Urothelium cell line (cell line): ENCODE results near the gene MSL1.
"Not testable (repeated sequence)": the region's sequence is repeated elsewhere in the genome, so short reads cannot be mapped to it uniquely, and the experiment has no call there.

Experiments
- DNase-seq: peaks from one replicate; pipeline ENCODE4 v3.0.0; 2011; ENCODE audit warnings: low spot score, mixed read lengths
- FAIRE-seq: peaks from 2 replicates; lab custom pipeline; 2011; peaks lifted over from hg19 to GRCh38; lab: Jason Lieb, UNC

The MSL1 gene

GRCh38 chr17:40124279-40125141 lies 2.7 kb downstream of the MSL1 start:
- no peak for FAIRE-seq

GRCh38 chr17:40129498-40129897 lies 7.7 kb downstream of the MSL1 start:
- FAIRE-seq (no peak), DNase-seq (no peak)

More at GRCh38 chr17:40124279-40125141, 2.7 kb downstream of the MSL1 start:
- no peak for DNase-seq

GRCh38 chr17:40130352-40131042 lies 8.7 kb downstream of the MSL1 start:
- FAIRE-seq (no peak), DNase-seq (no peak)

- DNase-seq = no peak
These were observed 12.4 kb downstream of the MSL1 start for GRCh38 chr17:40134184-40134583.

DNA sequence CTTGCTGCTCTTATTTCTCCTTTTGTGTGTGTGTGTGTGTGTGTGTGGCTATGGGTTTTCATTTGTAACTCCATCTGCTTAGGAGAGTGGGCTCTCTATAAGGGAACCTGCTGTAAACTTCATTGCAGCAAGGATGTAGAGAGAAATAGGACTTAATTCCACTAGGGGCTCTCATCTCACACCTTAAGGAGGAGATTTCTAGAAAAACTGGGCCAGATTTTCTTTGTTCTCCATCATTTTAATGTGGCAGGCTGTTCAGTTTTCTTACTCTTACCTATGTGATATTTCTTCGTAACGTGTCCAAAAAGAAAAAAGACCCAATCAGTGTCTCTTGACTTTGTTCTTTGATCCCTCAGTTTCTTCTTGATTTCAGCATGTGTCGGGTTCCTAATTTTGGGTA lies 14.0 kb downstream of the MSL1 start:
- no peak for FAIRE-seq
- no peak for DNase-seq

More at GRCh38 chr17:40134184-40134583, 12.4 kb downstream of the MSL1 start:
- FAIRE-seq = no peak

DNA sequence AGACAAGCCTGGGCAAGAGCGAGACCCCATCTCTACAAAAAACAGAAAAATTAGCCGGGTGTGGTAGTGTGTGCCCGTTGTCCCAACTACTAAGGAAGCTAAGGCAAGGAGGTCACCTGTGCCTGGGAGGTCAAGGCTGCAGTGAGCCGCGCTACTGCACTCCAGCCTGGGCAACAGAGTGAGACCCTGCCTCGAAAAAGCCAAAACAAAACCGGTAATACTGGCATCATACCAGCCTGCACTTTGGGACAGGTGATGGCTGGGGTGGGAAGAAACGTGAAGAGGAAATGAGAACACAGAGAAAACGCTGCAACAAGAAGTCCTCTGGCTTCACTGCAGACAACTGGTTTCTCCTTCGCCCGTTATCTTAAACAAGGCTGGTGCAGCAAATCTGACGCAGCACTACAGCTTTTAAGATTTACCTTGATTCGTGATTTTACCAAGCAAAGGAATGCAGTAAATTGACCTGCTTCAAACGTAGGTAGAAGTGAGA lies 17.8 kb downstream of the MSL1 start:
- DNase-seq (no peak), FAIRE-seq (no peak)

- not testable (repeated sequence) for FAIRE-seq, DNase-seq
These were observed 21.4 kb downstream of the MSL1 start for GRCh38 chr17:40143166-40143565.

- FAIRE-seq = no peak
- no peak for DNase-seq
These were observed 23.7 kb downstream of the MSL1 start for GRCh38 chr17:40145476-40145875.

GRCh38 chr17:40148527-40148926 lies 26.8 kb downstream of the MSL1 start:
- DNase-seq = no peak
- no peak for FAIRE-seq

DNA sequence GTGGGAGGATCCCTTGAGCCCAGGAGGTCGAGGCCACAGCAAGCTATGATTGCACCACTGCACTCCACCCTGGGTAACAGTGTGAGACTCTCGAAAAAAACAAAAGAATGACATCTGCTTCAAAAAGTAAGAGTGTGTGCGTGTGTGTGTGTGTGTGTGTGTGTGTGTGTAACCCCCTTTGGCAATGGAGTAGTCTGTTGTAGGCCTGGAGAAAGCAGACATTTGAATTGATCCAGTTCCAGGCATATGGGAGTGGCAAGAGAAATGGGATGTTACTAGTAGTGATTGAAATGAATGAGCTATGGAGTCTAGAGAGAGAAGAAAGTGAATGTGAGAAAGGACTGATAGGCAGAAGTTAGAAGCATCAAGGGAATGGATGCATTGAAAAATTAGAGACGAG lies 28.5 kb downstream of the MSL1 start:
- FAIRE-seq = no peak
- no peak for DNase-seq

DNA sequence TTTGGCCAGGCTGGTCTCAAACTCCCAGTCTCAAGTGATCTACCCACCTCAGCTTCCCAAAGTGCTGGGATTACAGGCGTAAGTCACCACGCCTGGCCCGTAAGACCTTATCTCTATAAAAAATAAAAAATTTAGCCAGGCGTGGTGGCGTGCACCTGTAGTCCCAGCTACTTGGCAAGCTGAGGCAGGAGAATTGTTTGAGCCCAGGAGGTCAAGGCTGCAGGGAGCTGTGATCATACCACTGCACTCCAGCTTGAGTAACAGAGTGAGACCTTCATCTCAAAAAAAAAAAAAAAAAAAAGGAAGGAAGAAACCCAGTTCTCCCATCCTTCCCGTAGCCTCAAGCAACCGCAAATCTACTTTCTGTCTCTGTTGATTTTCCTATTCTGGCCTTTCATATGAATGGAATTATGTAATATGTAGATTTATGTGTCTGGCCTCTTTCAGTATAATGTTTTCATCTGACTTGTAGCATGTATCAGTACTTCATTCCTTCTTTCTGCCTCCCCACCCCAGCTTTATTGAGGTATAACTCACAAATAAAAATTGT lies 29.7 kb downstream of the MSL1 start:
- FAIRE-seq = no peak

GRCh38 chr17:40153603-40154236 lies 31.9 kb downstream of the MSL1 start:
- no peak for FAIRE-seq
- DNase-seq = no peak

More for the DNA sequence above, 29.7 kb downstream of the MSL1 start:
- no peak for DNase-seq

- DNase-seq (no peak), FAIRE-seq (no peak)
These were observed 36.2 kb downstream of the MSL1 start for GRCh38 chr17:40157973-40158372.

DNA sequence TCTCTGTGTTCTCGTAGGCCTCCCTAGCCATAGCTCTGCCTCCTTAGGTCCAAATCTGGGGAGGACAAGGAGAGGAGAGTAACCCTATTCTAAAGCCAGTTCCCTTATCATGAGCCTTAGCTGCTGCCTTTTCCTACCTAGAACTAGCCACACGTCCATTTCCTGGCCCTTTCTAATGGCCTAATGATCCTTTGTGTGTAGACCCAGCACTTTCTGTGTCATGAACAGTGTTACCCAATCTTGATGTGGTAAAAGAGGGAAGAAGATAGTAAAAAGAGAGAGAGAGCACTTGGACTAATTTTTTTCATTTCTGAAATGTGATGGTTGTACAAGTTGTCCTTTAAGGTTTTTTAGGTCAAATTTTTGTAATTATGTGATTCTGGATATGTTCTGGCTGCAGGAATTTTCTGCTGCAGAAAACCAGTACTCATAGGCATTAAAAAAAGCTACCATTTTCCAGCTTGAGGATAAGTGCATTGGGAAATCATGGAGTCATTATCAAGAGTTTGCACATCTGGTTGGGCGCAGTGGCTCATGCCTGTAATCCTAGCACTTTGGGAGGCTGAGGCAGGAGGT lies 36.8 kb downstream of the MSL1 start:
- FAIRE-seq = no peak
- DNase-seq = no peak

DNA sequence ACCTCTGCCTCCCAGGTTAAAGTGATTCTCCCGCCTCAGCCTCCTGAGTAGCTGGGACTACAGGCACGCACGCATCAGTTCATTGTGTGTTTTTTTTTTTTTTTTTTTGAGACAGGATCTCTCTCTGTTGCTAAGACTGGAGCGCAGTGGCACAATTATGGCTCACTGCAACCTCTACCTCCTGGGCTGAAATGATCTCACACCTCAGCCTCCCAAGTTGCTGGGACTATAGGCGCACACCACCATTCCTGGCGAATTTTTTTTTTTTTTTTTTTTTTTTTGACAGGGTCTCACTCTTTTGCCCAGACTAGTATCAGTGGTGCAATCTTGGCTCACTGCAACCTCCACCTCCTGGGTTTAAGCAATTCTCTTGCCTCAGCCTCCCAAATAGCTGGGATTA lies 37.7 kb downstream of the MSL1 start:
- no peak for FAIRE-seq
- DNase-seq = no peak

DNA sequence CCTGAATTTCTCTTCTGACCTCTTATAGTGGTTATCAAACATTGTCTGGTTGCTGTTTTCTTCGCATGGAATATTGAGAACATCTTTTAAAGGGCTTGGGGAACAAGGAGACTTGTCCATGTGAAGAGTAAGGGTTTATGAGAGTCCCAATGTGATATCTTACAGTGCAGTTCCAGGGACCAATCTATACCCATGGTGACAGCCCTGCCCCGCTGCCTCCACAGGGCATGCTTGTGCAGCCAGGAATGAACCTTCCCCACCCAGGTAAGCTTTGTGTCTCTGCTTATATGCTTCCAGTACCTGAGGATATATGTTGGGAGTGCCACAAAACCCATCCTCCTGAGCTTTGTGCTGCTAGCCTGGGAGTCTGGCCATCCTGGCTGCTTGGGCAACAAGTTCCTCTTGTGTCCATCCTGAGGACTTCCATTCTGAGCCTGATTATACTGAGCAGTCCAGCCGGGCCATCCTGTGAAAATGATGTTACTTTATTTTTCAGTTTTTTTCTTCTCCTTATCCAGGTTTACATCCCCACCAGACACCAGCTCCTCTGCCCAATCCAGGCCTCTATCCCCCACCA lies 46.0 kb downstream of the MSL1 start:
- FAIRE-seq (no peak), DNase-seq (no peak)

DNA sequence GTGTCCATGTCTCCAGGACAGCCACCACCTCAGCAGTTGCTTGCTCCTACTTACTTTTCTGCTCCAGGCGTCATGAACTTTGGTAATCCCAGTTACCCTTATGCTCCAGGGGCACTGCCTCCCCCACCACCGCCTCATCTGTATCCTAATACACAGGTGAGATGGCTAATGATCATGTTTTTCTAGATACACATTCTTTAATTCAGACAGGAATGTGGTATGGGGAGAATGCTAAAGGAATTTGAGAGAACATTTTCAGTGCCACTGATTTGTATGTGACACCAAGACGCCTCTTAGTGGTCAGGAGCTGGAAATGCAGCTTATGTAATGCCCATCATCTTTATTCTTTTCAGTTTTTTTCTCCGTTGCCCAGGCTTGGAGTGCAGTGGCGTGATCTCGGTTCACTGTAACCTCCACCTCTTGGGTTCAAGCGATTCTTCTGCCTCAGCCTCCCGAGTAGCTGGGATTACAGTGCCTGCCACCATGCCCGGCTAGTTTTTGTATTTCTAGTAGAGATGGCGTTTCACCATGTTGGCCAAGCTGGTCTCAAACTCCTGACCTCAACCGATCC lies 46.6 kb downstream of the MSL1 start:
- FAIRE-seq = no peak
- DNase-seq = peak; percentile 72

GRCh38 chr17:40170325-40170724 lies 48.6 kb downstream of the MSL1 start:
- DNase-seq (no peak), FAIRE-seq (no peak)

DNA sequence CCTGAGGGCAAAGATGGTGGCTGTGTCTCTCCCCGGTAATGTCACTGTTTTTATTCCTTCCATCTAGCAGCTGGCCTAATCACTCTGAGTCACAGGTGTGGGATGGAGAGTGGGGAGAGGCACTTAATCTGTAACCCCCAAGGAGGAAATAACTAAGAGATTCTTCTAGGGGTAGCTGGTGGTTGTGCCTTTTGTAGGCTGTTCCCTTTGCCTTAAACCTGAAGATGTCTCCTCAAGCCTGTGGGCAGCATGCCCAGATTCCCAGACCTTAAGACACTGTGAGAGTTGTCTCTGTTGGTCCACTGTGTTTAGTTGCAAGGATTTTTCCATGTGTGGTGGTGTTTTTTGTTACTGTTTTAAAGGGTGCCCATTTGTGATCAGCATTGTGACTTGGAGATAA lies 50.0 kb downstream of the MSL1 start:
- no peak for DNase-seq
- FAIRE-seq = no peak
